Muscle layer of colon (tissue), 2 donors: ENCODE results near the gene MPP2.

ENCODE experiments used
- H3K27ac ChIP-seq: one replicate; pipeline ENCODE4 v1.7.0; 2013; ENCODE audit warnings: low read depth, mild to moderate bottlenecking, low read length, moderate library complexity
- H3K27me3 ChIP-seq, 2 donors: one replicate each; pipeline ENCODE4 v1.7.0; 2013; ENCODE audit warnings: low read length in 2 of 2, mild to moderate bottlenecking in 2 of 2; ENCODE audit not compliant: insufficient read depth in 2 of 2, control insufficient read depth in 1 of 2
- H3K36me3 ChIP-seq: one replicate; pipeline ENCODE4 v1.7.0; 2013; ENCODE audit warnings: mild to moderate bottlenecking, low read length; ENCODE audit not compliant: insufficient read depth
- H3K4me1 ChIP-seq: one replicate; pipeline ENCODE4 v1.7.0; 2013; ENCODE audit warnings: mild to moderate bottlenecking, low read length; ENCODE audit not compliant: insufficient read depth
- H3K4me3 ChIP-seq, 2 donors: one replicate each; pipeline ENCODE4 v1.7.0; 2013; ENCODE audit warnings: low read length in 2 of 2, low read depth in 1 of 2, mild to moderate bottlenecking in 1 of 2, moderate library complexity in 1 of 2
- H3K9ac ChIP-seq: one replicate; pipeline ENCODE4 v1.7.0; 2013; ENCODE audit warnings: low read length
- H3K9me3 ChIP-seq: one replicate; pipeline ENCODE4 v1.7.0; 2013; ENCODE audit warnings: mild to moderate bottlenecking, low read length
- donor health status: abdominal sarcoma.
- donor health status: Adenocarcinoma of cecum.

MPP2 gene, protein sequence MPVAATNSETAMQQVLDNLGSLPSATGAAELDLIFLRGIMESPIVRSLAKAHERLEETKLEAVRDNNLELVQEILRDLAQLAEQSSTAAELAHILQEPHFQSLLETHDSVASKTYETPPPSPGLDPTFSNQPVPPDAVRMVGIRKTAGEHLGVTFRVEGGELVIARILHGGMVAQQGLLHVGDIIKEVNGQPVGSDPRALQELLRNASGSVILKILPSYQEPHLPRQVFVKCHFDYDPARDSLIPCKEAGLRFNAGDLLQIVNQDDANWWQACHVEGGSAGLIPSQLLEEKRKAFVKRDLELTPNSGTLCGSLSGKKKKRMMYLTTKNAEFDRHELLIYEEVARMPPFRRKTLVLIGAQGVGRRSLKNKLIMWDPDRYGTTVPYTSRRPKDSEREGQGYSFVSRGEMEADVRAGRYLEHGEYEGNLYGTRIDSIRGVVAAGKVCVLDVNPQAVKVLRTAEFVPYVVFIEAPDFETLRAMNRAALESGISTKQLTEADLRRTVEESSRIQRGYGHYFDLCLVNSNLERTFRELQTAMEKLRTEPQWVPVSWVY

DNA sequence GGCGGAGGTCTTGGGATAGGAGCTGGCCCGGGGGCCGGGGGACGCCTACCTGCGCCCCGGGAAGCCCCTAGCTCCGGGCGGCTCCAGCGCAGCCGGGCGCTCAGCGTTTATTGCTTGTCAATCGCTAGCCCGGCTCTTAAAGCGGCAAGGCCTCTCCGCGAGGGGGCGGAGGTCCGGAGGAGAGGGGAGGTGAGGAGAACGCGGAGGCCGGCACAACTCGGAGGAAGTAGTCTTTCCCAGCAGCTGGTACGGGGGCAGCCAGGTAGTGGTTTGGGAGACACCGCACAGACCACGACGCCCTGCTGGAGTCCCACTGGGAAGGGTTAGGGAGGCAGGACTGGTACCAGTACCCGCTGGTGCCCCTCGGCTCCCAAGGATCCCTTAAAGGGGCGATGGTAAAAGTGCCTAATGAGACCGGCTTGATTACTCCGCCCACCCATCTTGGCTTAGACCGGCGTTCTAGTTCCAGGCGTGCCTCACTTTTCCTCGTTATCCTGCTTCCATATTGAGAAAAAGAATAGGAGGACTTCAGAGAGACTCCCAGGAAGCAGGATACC is at the start of gene MPP2:
Gene MPP2 (minus strand): TSS at position 112 of the 557 bp plus-strand sequence. CDS start 3,076 bp downstream, outside the sequence.
- H3K27me3 ChIP-seq = no peaks in the 10 kb centered on the region
- peaks cover 14% of the 10 kb centered on the region for H3K4me1 ChIP-seq
- H3K9me3 ChIP-seq = no peaks in the 10 kb centered on the region
- H3K36me3 ChIP-seq = peaks cover 13% of the 10 kb centered on the region
- peak within 1 kb of the TSS; percentile 83 to 87 for H3K4me3 ChIP-seq
- peak within 1 kb of the TSS; percentile 94 for H3K9ac ChIP-seq
- H3K27ac ChIP-seq = peak within 1 kb of the TSS; percentile 95

DNA sequence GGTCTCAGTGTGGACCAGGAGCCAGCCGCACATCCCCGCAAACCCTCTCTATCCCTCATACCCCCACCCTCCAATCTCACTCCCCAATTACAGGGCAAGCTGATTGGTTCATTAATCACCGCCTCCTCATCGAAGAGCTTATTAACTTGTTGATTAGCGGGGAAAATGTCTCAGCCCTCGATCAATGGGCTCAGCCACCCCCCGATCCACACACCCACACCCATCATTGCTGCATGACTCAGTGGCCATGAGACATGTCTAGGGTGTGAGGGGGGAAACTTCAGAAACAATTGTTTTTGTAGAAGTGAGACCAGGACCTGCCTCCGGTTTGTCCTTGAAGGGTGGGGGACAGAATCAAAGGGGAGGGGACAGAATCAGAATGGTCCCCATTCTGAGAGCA is 48.9 kb upstream of the MPP2 start:
- Histone ChIP-seq H3K27me3 (peaks cover 10 to 32% of the 10 kb centered on the region in 2 donors), H3K9ac (no peak overlapping the region), H3K9me3 (no peaks in the 10 kb centered on the region), H3K36me3 (no peaks in the 10 kb centered on the region), H3K27ac (no peak overlapping the region), H3K4me3 (no peak overlapping the region), H3K4me1 (no peaks in the 10 kb centered on the region)

DNA sequence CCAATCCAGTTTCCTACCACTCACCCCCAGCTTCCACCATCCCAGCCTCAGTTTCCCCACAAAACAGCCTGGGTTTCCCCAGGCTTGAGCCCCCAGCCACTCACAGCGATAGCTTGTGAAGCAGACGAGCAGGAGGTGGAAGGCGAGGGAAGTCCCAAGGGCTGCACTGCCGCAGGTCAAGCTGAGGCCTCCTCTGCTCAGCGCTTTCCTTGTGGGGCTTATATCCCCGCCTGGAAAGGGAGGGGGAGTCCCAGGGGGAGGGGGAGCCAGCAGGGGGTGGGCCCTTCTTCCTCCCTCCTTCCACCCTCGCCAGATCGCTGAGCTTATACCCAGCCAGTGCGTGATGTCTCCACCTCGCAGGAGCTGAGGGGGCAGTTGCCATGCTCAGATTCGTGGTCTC is 46.4 kb upstream of the MPP2 start, which contains the start of gene PYY:
Gene PYY (minus strand): TSS at position 195 of the 400 bp plus-strand sequence. CDS start 457 bp downstream, outside the sequence.
- H3K36me3 ChIP-seq = no peaks in the 10 kb centered on the region
- H3K4me3 ChIP-seq = no peak within 1 kb of the TSS
- H3K27me3 ChIP-seq = peaks cover 10 to 45% of the 10 kb centered on the region in 2 donors
- H3K9ac ChIP-seq = no peak within 1 kb of the TSS
- no peaks in the 10 kb centered on the region for H3K9me3 ChIP-seq
- no peak within 1 kb of the TSS for H3K27ac ChIP-seq
- H3K4me1 ChIP-seq = no peaks in the 10 kb centered on the region

DNA sequence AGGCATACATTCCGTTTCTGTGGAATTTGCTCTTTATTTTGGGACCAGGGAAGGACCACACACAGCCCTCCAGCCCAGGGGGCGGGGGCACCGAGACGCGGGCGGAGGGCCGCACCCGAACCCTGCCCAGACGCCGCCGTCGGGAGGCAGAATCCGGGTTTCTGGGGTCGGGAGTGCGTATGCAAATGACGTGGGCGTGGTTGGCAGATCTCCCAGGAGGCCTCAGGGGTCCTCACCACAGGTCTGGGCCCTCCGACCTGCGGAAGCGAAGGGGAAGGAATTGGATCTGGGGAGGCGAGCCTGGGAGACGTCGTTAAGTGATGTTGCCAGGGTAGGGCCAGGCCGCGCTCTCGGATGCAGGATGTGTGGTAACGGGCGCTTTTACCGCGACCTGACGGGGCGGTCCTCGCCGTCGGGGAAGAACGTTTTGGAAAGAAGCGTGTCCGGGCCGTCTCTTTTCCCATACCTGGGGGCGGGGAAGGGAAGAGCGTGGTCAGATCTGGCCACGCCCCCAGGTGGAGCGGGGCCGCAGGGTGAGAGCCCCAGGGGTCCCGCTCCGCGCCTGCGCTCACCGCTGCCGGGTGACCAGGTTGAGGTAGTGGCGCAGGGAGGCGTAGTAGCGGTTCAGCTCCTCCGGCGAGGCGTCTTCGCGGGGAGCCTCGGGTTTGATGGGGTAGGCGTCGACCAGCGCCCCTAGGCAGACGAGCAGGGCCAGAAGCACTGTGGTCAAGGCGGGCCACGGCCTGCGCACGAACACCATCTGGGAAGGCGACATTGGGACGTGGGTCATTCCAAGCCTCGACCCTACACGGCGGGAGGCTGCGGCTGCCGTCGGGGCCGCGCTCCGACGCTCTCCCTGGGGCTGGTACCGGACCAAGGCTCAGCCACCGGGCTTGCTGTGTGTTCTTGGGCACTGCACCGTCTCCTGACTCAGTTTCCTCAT is 45.7 kb upstream of the MPP2 start:
- no peak overlapping the region for H3K4me3 ChIP-seq

DNA sequence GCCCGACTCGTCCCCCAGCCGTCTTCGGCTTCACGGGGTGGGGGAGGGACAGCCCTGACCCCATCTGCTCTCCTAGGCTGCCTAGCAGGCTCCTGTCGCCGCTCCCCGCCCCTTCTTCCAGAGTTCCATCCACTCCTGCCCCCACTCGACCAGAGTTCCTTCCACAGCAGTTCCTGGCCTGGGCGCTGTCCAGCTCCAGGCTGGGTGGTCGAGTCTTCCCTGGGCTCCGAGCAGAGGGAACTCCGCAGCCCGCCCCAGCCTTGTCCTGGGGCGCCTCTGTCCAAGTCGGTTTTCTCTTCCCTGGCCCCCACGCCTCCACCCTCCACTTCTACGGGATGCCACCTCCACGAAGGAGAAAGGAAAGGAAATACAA is 45.0 kb upstream of the MPP2 start:
- Histone ChIP-seq H3K9me3 (no peaks in the 10 kb centered on the region), H3K9ac (no peak overlapping the region), H3K27me3 (peaks cover 10 to 45% of the 10 kb centered on the region in 2 donors), H3K4me3 (no peak overlapping the region), H3K36me3 (no peaks in the 10 kb centered on the region), H3K27ac (no peak overlapping the region), H3K4me1 (no peaks in the 10 kb centered on the region)

More for the DNA sequence above, 45.7 kb upstream of the MPP2 start:
- no peaks in the 10 kb centered on the region for H3K4me1 ChIP-seq
- no peak overlapping the region for H3K27ac ChIP-seq
- H3K9ac ChIP-seq = no peak overlapping the region
- H3K27me3 ChIP-seq = peaks cover 10 to 45% of the 10 kb centered on the region in 2 donors
- no peaks in the 10 kb centered on the region for H3K36me3 ChIP-seq
- H3K9me3 ChIP-seq = no peaks in the 10 kb centered on the region

DNA sequence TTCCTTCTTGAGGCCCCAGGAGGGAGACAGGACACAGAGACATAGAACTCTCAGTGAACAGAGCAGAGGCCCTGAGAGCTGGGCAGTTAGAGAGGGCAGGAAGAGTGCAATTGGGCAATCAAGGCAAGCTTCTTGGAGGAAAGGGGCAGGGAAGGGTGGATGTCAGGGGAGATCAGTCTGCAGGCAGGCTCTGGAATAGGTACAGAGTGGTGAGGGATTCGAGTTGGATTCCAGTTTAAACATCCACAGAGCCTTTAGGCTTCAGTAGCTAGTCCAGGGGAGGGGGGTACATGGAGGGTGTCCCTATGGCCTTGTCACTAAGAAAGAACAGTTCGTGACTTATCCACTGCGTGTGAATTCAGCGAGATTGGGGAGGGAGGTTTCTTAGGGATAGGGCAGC is 44.4 kb upstream of the MPP2 start:
- Histone ChIP-seq H3K4me3 (no peak overlapping the region), H3K27me3 (peaks cover 10 to 50% of the 10 kb centered on the region in 2 donors), H3K36me3 (no peaks in the 10 kb centered on the region), H3K9ac (no peak overlapping the region), H3K27ac (no peak overlapping the region), H3K4me1 (no peaks in the 10 kb centered on the region), H3K9me3 (no peaks in the 10 kb centered on the region)

DNA sequence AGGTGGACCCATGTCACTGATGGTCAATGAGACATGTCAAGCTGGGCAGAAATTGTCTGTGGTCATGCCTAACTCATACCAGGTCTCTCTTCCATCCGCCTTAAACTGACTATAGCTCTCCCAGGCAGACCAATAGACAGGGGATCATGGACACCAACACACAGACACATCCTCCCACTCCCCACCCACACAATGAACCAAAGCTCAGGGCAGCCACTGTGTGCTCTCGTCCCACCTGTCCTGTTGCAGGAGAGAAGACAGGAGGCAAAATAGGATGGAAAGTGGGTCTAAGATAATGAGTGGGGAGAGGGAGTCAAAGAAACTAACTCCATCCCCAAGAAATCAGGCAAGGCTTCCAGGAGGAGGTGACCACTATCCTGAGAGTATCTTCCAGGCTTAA is 43.2 kb upstream of the MPP2 start:
- Histone ChIP-seq H3K4me3 (no peak overlapping the region), H3K27ac (no peak overlapping the region), H3K36me3 (no peaks in the 10 kb centered on the region), H3K9ac (no peak overlapping the region), H3K9me3 (no peaks in the 10 kb centered on the region), H3K4me1 (no peaks in the 10 kb centered on the region), H3K27me3 (peaks cover 10 to 50% of the 10 kb centered on the region in 2 donors)

DNA sequence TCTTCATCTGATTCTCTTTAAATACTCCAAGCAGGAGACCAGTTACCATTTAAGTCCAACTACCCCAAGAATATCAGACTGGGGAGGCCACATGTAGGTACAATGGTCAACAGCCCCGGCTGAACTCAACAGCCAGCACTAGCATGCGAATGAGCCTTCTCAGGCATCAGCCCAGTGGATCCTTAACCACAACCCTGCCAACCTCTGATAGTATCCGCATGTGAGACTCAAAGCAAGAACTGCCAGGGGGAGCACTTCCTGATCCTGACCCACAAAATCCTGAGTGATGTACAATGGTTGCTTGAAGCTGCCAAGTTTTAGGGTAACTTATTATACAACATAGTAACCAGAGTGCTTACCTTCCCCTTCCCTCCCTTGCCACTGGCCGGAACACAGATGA is 42.4 kb upstream of the MPP2 start:
- Histone ChIP-seq H3K9me3 (no peaks in the 10 kb centered on the region), H3K27ac (no peak overlapping the region), H3K4me3 (no peak overlapping the region), H3K9ac (no peak overlapping the region), H3K36me3 (no peaks in the 10 kb centered on the region), H3K4me1 (no peaks in the 10 kb centered on the region), H3K27me3 (peaks cover 10 to 49% of the 10 kb centered on the region in 2 donors)

DNA sequence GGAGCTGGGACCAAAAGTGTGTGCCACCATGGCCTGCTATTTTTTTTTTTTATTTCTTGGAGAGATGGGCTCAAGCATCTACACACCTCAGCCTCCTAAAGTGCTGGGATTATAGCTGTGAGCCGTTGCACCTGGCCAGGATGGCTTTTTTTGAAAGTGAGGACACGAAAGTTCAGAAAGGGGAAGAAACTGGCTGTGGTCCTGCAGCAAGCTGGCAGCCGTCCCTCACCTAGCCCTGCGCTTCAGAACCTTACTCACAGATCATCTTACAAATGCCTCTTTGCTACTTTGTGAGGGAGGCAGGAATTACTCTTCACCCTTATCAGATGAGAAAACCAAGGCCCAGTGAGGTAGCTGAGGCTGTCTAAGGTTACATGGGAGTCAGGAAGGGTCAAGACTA is 39.4 kb upstream of the MPP2 start:
- H3K27me3 ChIP-seq = peaks cover 0 to 23% of the 10 kb centered on the region in 2 donors
- H3K36me3 ChIP-seq = no peaks in the 10 kb centered on the region
- no peaks in the 10 kb centered on the region for H3K4me1 ChIP-seq
- H3K4me3 ChIP-seq = no peak overlapping the region
- no peak overlapping the region for H3K9ac ChIP-seq
- no peaks in the 10 kb centered on the region for H3K9me3 ChIP-seq
- no peak overlapping the region for H3K27ac ChIP-seq

DNA sequence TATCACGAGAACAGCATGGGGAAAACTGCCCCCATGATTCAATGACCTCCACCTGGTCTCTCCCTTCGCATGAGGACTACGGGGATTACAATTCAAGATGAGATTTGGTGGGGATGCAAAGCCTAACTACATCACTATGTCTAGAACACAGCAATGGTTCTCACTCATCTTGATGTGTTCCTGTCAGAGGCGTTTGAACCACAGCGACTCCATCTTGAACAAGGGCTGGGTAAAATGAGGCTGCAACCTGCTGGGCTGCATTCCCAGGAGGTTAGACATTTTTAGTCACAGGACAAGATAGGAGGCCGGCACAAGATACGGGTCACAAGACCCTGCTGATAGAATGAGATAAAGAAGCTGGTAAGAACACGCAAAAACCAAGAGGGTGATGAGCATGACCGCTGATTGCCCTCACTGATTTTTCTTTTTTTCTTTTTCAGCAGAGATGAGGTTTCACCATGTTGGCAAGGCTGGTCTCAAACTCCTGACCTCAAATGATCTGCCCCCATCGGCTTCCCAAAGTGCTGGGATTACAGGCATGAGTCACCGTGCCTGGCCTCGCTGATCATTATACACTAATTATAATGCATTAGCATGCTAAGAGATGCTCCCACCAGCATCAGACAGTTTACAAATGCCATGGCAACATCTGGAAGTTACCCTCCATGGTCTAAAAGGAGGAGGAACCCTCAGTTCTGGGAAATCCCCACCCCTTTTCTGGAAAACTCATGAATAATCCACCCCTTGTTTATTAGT is 37.9 kb upstream of the MPP2 start:
- Histone ChIP-seq H3K4me1 (no peaks in the 10 kb centered on the region), H3K9me3 (no peaks in the 10 kb centered on the region), H3K9ac (no peak overlapping the region), H3K27me3 (peaks cover 0 to 10% of the 10 kb centered on the region in 2 donors), H3K27ac (no peak overlapping the region), H3K36me3 (no peaks in the 10 kb centered on the region), H3K4me3 (no peak overlapping the region)
